RWPE2 (cell line): ENCODE results near the gene P4HB.

Source experiments
- ATAC-seq: fragments of 200-7000 bp; cut with Tn5 transposase; 3 replicates; pipeline ENCODE4 v1.9.1; 2021; ENCODE audit warnings: low read depth
- DNase-seq: peaks from one replicate; pipeline ENCODE4 v3.0.0-alpha.2; 2020; ENCODE audit warnings: low spot score
- H3K27ac ChIP-seq: fragments of 450-650 bp; 2 replicates; pipeline ENCODE4 v1.5.1; 2017; ENCODE audit warnings: mild to moderate bottlenecking; ENCODE audit not compliant: poor library complexity, severe bottlenecking
- H3K27me3 ChIP-seq: fragments of 250-450 bp; sonication (Bioruptor Pico); 2 replicates; pipeline ENCODE4 v1.5.1; 2021; ENCODE audit warnings: mild to moderate bottlenecking, moderate library complexity; ENCODE audit not compliant: insufficient read depth, poor library complexity, severe bottlenecking
- H3K36me3 ChIP-seq: fragments of 250-450 bp; sonication (Bioruptor Pico); 2 replicates; pipeline ENCODE4 v1.5.1; 2020; ENCODE audit warnings: low read depth, mild to moderate bottlenecking, moderate library complexity
- H3K4me1 ChIP-seq: fragments of 250-450 bp; sonication (Bioruptor Pico); 2 replicates; pipeline ENCODE4 v1.5.1; 2021; ENCODE audit warnings: mild to moderate bottlenecking, moderate library complexity; ENCODE audit not compliant: insufficient read depth, poor library complexity, severe bottlenecking
- H3K4me3 ChIP-seq: fragments of 250-450 bp; sonication (Bioruptor Pico); 2 replicates; pipeline ENCODE4 v1.5.1; 2021; ENCODE audit warnings: mild to moderate bottlenecking, moderate library complexity; ENCODE audit not compliant: severe bottlenecking
- H3K9me3 ChIP-seq: fragments of 250-450 bp; sonication (Bioruptor Pico); 2 replicates; pipeline ENCODE4 v1.5.1; 2021; ENCODE audit warnings: mild to moderate bottlenecking, moderate library complexity; ENCODE audit not compliant: severe bottlenecking
- CTCF ChIP-seq: fragments of 450-650 bp; IDR thresholded peaks from one replicate; pipeline ENCODE4 v1.5.1; 2017; ENCODE audit warnings: mild to moderate bottlenecking, moderate library complexity; ENCODE audit not compliant: poor library complexity, severe bottlenecking

Gene P4HB

DNA sequence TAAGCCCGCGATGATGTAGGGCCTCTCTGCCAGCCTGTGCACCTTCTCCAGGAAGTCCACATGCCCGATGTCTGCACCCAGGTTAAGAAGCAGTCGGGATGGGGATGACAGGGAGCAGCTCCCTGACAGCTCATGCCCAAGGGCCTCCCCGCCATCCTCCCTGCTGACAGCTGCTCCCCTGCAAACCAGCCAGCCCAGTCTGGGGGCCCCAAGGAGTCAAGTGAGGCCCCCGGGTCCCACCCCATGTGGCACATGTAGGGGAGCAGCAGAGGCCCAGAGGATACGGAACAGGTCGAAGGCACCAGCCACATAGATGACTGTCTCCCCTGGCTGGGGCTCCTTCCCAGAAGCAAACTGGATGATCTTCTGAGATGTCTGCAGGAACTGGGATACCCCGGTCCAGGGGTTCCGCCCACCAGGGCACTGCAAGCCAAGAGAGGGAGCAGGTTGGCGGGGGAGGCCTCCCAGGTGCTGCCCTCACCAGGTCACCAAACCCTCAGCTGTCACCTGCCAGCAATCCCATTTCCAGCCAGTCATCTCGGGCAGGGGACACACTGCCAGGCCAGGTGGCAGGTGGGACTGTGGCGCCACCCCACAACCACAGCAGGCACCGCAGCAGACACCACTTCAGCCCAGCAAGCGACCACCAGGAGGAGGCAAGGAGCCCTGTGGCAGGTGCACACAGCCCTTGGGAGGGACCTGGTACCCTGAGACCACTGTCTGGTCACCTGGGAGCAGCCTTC, 46.3 kb upstream of the P4HB start:
- TF ChIP-seq CTCF, result peak; percentile 4
- H3K9me3 ChIP-seq, result no peaks in the 10 kb centered on the region
- no peaks in the 10 kb centered on the region for H3K27me3 ChIP-seq
- peaks cover 34% of the 10 kb centered on the region for H3K36me3 ChIP-seq
- no peak overlapping the region for H3K27ac ChIP-seq
- peaks cover 5% of the 10 kb centered on the region for H3K4me1 ChIP-seq
- no peak for ATAC-seq
- H3K4me3 ChIP-seq, result no peak overlapping the region
- DNase-seq, result no peak

- peaks cover 4% of the 10 kb centered on the region for H3K4me1 ChIP-seq
- H3K4me3 ChIP-seq, result no peak overlapping the region
- TF ChIP-seq CTCF, result no peak
- H3K9me3 ChIP-seq, result no peaks in the 10 kb centered on the region
- H3K36me3 ChIP-seq, result peaks cover 34% of the 10 kb centered on the region
- no peaks in the 10 kb centered on the region for H3K27me3 ChIP-seq
- no peak for DNase-seq
- no peak for ATAC-seq
- H3K27ac ChIP-seq, result no peak overlapping the region
These were observed 45.7 kb upstream of the P4HB start for GRCh38 chr17:81905993-81906392.

DNA sequence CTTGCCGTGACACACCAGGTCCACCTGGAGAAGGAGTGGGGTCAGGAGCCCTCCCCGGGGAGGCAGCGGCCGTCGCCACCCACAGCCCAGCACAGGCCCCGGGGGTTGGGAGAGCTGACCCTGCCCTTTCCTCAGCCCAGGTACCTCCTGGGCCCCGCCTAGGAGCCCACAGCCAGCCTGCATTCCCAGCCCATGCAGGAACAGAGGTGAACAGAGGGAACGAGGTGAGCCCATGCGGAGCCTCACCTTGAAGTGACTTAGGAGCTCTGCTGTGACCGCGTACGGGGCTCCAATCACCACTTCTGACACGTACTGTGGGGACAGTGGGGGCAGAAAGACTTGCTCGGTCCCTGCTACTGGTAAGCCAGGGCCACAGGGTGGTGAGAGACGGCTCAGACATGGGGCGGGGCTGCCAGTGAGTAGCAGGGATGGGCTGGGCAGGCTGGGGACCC, 45.1 kb upstream of the P4HB start:
- peaks cover 4% of the 10 kb centered on the region for H3K4me1 ChIP-seq
- no peaks in the 10 kb centered on the region for H3K9me3 ChIP-seq
- H3K27me3 ChIP-seq, result no peaks in the 10 kb centered on the region
- DNase-seq, result no peak
- peaks cover 37% of the 10 kb centered on the region for H3K36me3 ChIP-seq
- no peak for ATAC-seq
- H3K4me3 ChIP-seq, result no peak overlapping the region
- TF ChIP-seq CTCF, result no peak
- no peak overlapping the region for H3K27ac ChIP-seq

GRCh38 chr17:81904600-81905423, 44.5 kb upstream of the P4HB start:
- no peaks in the 10 kb centered on the region for H3K9me3 ChIP-seq
- no peaks in the 10 kb centered on the region for H3K4me1 ChIP-seq
- H3K27ac ChIP-seq, result no peak overlapping the region
- ATAC-seq, result no peak
- no peak for DNase-seq
- H3K4me3 ChIP-seq, result no peak overlapping the region
- TF ChIP-seq CTCF, result no peak
- no peaks in the 10 kb centered on the region for H3K27me3 ChIP-seq
- peaks cover 43% of the 10 kb centered on the region for H3K36me3 ChIP-seq
